GM21390 (cell line): ENCODE measurements around the gene FRMD1.

Source experiments
- ATAC-seq: cut with Tn5 transposase; IDR thresholded peaks from one replicate; pipeline ENCODE4 v1.9.1; 2021; ENCODE audit not compliant: unreplicated experiment

Gene FRMD1

DNA sequence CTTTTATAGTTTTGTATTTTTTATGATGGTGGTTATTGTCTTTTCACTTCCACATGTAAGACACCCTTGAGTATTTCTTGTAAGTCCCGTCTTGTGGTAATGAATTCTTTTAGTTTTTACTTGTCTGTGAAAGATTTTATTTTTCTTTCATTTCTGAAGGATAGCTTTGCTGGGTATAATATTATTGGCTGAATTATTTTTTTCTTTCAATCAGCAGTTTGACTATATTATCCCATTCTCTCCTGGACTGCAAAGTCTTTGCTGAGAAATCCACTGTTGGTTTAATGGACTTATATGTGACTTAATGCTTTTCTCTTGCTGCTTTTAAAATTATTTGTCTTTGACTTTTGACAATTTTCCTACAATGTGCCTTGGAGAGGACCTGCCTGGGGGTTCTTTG, 67.7 kb downstream of the FRMD1 start:
- ATAC-seq, result no peak

GRCh38 chr6:168009331-168009730, 69.7 kb downstream of the FRMD1 start:
- no peak for ATAC-seq

DNA sequence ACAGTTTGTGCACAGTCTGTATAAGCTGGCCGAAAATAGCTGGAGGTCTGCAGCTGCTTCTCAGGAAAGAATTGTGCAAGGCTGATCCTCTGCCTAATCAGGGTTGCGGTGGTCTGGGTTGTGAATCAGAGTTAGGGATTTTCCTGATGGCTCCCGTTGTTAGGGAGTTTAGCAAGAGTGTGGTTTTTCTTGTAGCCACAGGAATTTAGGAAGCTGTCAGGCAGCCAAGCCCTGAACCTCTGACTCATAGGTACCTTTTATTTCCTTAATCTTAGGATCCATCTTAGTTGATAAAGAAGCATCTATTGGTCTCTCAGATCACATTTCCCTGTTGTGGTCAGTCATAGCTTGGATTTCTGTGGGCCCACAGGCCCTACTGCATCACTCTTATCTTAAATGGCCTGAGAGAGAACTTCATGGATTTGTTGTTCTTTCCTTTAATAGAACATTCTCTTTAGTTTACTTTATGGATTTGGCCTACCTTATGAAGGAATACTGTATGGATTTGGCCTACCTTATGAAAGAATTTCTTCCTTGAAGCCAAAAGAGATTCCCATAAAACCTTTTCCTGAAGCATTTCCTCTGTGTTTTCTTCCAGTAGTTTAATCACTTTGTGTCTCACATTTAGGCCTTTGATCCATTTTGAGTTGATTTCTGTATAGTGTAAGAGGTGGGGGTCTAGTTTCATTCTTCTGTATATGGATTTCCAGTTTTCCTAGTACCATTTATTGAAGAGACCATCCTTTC, 71.2 kb downstream of the FRMD1 start:
- no peak for ATAC-seq

DNA sequence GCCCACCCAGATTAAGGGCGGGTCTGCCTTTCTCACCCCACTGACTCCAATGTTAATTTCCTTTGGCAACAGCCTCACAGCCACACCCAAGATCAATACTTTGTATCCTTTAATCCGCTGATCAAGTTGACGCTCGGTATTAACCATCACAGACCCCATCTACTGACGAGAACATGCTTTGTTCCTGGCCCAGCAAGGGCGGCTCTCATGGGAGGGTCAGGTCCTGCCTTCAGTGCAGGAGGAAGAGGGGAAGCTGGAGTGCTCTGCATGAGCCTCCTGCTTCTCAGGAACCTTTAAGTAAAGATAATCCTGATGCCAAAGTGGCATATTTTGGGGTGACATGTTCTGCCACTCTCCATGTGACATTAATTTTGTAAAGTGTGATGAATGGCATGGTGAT, 73.2 kb downstream of the FRMD1 start:
- ATAC-seq, result no peak

DNA sequence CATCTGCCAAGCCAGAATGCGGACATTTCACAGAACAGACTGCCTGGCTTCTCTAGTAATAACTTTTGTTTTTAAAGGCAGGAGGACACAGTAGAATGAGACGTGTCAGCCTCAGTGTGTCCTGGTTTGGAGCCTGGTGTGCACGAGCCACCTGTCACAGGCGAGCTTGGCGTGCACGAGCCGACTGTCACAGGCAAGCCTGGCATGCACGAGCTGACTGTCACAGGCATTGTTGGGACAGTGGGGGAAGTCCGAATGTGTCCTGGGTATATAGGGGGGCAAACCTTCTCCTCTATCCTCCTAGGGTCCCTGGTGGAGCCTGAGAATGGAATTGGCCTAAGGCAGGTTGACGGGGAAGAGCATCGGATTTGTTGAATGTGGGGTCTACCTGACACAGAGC, 74.1 kb downstream of the FRMD1 start:
- ATAC-seq, result no peak

DNA sequence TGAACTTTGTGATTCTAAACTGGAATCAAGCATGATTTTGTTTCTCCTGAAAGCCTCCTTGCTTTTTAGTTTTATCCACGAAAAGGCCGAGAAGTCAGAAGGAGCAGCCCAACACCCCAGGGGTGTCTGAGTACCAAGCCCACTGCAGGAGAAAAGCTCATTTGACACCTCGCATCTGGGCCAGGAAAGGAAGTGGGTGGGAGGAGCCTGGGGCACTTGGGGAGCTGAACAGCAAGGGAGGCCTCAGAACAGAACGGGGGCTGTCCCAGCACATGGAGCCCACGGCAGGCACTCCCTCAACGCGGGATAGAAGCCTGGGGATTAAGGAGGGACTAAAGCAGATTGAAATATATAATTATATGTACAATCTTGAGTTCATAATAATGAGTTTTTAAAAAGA, 75.0 kb downstream of the FRMD1 start:
- no peak for ATAC-seq
